ENCODE measurements around the gene ZNF627. TPM values are rescaled to one million over a fixed set of nuclear protein-coding genes. Genes with fewer than 3 reads are reported as not detected.
"Not testable (repeated sequence)": the region's sequence is repeated elsewhere in the genome, so short reads cannot be mapped to it uniquely, and the experiment has no call there.

The ZNF627 gene
- total and polyA plus RNA-seq, 2 donors = 13.7 to 18.4 TPM

- H3K4me1 ChIP-seq (ENCODE audit: control insufficient read depth in 2 of 2, insufficient read depth in 2 of 2, low read length in 2 of 2) = peaks cover 0 to 25% of the 10 kb centered on the region in 2 donors
- H3K9me3 ChIP-seq (ENCODE audit: control insufficient read depth in 2 of 2, insufficient read depth in 1 of 2, low read length in 1 of 2) = no peaks in the 10 kb centered on the region
- peak in 2 of 9 donors; percentile 37 to 72 for DNase-seq (ENCODE audit: low read depth in 6 of 9, low spot score in 9 of 9)
- no peaks in the 10 kb centered on the region for H3K27me3 ChIP-seq (ENCODE audit: control insufficient read depth in 2 of 2, insufficient read depth in 1 of 2, low read length in 1 of 2)
- WGBS = 22% methylated on average over 5 of the region's 5 CpGs
- no peak overlapping the region for H3K4me3 ChIP-seq (ENCODE audit: low read length in 2 of 2)
- H3K36me3 ChIP-seq (ENCODE audit: control insufficient read depth in 2 of 2, insufficient read depth in 2 of 2, low read length in 1 of 2) = peaks cover 0 to 4% of the 10 kb centered on the region in 2 donors
- H3K27ac ChIP-seq (ENCODE audit: low read depth in 1 of 2, low read length in 1 of 2) = peak overlapping the region in 1 of 2 donors; percentile 62
Observed at GRCh38 chr19:11570039-11570462, 27.2 kb upstream of the ZNF627 start.

- not testable (repeated sequence) for H3K27ac ChIP-seq (ENCODE audit: low read depth in 1 of 2, low read length in 1 of 2); H3K4me3 ChIP-seq (ENCODE audit: low read length in 2 of 2); H3K9me3 ChIP-seq (ENCODE audit: control insufficient read depth in 2 of 2, insufficient read depth in 1 of 2, low read length in 1 of 2); H3K27me3 ChIP-seq (ENCODE audit: control insufficient read depth in 2 of 2, insufficient read depth in 1 of 2, low read length in 1 of 2); H3K36me3 ChIP-seq (ENCODE audit: control insufficient read depth in 2 of 2, insufficient read depth in 2 of 2, low read length in 1 of 2); DNase-seq (ENCODE audit: low read depth in 6 of 9, low spot score in 9 of 9)
- 88% methylated on average over 6 of the region's 6 CpGs for WGBS
- peaks cover 2 to 27% of the 10 kb centered on the region in 2 donors for H3K4me1 ChIP-seq (ENCODE audit: control insufficient read depth in 2 of 2, insufficient read depth in 2 of 2, low read length in 2 of 2)
Observed at GRCh38 chr19:11573354-11573753, 23.9 kb upstream of the ZNF627 start.

- WGBS = 88% methylated on average over 4 of the region's 4 CpGs
- not testable (repeated sequence) for DNase-seq (ENCODE audit: low read depth in 6 of 9, low spot score in 9 of 9); H3K9me3 ChIP-seq (ENCODE audit: control insufficient read depth in 2 of 2, insufficient read depth in 1 of 2, low read length in 1 of 2); H3K27ac ChIP-seq (ENCODE audit: low read depth in 1 of 2, low read length in 1 of 2); H3K27me3 ChIP-seq (ENCODE audit: control insufficient read depth in 2 of 2, insufficient read depth in 1 of 2, low read length in 1 of 2); H3K36me3 ChIP-seq (ENCODE audit: control insufficient read depth in 2 of 2, insufficient read depth in 2 of 2, low read length in 1 of 2); H3K4me3 ChIP-seq (ENCODE audit: low read length in 2 of 2)
- peaks cover 7 to 29% of the 10 kb centered on the region in 2 donors for H3K4me1 ChIP-seq (ENCODE audit: control insufficient read depth in 2 of 2, insufficient read depth in 2 of 2, low read length in 2 of 2)
Observed at GRCh38 chr19:11573763-11574162, 23.5 kb upstream of the ZNF627 start.

- H3K9me3 ChIP-seq (ENCODE audit: control insufficient read depth in 2 of 2, insufficient read depth in 1 of 2, low read length in 1 of 2) = no peaks in the 10 kb centered on the region
- H3K4me1 ChIP-seq (ENCODE audit: control insufficient read depth in 2 of 2, insufficient read depth in 2 of 2, low read length in 2 of 2) = peaks cover 10 to 25% of the 10 kb centered on the region in 2 donors
- DNase-seq (ENCODE audit: low read depth in 6 of 9, low spot score in 9 of 9) = no peak
- WGBS = 73% methylated on average over 9 of the region's 9 CpGs
- peaks cover 0 to 7% of the 10 kb centered on the region in 2 donors for H3K27me3 ChIP-seq (ENCODE audit: control insufficient read depth in 2 of 2, insufficient read depth in 1 of 2, low read length in 1 of 2)
- no peak overlapping the region for H3K4me3 ChIP-seq (ENCODE audit: low read length in 2 of 2)
- H3K36me3 ChIP-seq (ENCODE audit: control insufficient read depth in 2 of 2, insufficient read depth in 2 of 2, low read length in 1 of 2) = peaks cover 0 to 7% of the 10 kb centered on the region in 2 donors
- H3K27ac ChIP-seq (ENCODE audit: low read depth in 1 of 2, low read length in 1 of 2) = no peak overlapping the region
Observed at GRCh38 chr19:11574689-11575088, 22.6 kb upstream of the ZNF627 start.

GRCh38 chr19:11576227-11576626 is 21.1 kb upstream of the ZNF627 start:
- peaks cover 0 to 7% of the 10 kb centered on the region in 2 donors for H3K36me3 ChIP-seq (ENCODE audit: control insufficient read depth in 2 of 2, insufficient read depth in 2 of 2, low read length in 1 of 2)
- no peak for DNase-seq (ENCODE audit: low read depth in 6 of 9, low spot score in 9 of 9)
- H3K9me3 ChIP-seq (ENCODE audit: control insufficient read depth in 2 of 2, insufficient read depth in 1 of 2, low read length in 1 of 2) = no peaks in the 10 kb centered on the region
- no peak overlapping the region for H3K4me3 ChIP-seq (ENCODE audit: low read length in 2 of 2)
- peaks cover 0 to 7% of the 10 kb centered on the region in 2 donors for H3K27me3 ChIP-seq (ENCODE audit: control insufficient read depth in 2 of 2, insufficient read depth in 1 of 2, low read length in 1 of 2)
- no peak overlapping the region for H3K27ac ChIP-seq (ENCODE audit: low read depth in 1 of 2, low read length in 1 of 2)
- 93% methylated on average over 15 of the region's 15 CpGs for WGBS
- H3K4me1 ChIP-seq (ENCODE audit: control insufficient read depth in 2 of 2, insufficient read depth in 2 of 2, low read length in 2 of 2) = peaks cover 12 to 30% of the 10 kb centered on the region in 2 donors

- Histone ChIP-seq H3K36me3 (ENCODE audit: control insufficient read depth in 2 of 2, insufficient read depth in 2 of 2, low read length in 1 of 2) (peaks cover 0 to 7% of the 10 kb centered on the region in 2 donors), H3K9me3 (ENCODE audit: control insufficient read depth in 2 of 2, insufficient read depth in 1 of 2, low read length in 1 of 2) (no peaks in the 10 kb centered on the region), H3K27me3 (ENCODE audit: control insufficient read depth in 2 of 2, insufficient read depth in 1 of 2, low read length in 1 of 2) (peaks cover 0 to 7% of the 10 kb centered on the region in 2 donors), H3K4me3 (ENCODE audit: low read length in 2 of 2) (peak within 1 kb of the TSS; percentile 48 to 54), H3K27ac (ENCODE audit: low read depth in 1 of 2, low read length in 1 of 2) (peak within 1 kb of the TSS; percentile 49 to 62), H3K4me1 (ENCODE audit: control insufficient read depth in 2 of 2, insufficient read depth in 2 of 2, low read length in 2 of 2) (peaks cover 13 to 40% of the 10 kb centered on the region in 2 donors)
- 89% methylated on average over 18 of the region's 18 CpGs for WGBS
- DNase-seq (ENCODE audit: low read depth in 6 of 9, low spot score in 9 of 9) = no peak
Observed at GRCh38 chr19:11577451-11578257, 19.6 kb upstream of the ZNF627 start, which contains the start of gene ACP5. TSS of gene ACP5 (minus strand) at chr19:11577645. CDS start at chr19:11577317, 328 bp downstream.

- peak overlapping the region; percentile 46 to 62 for H3K27ac ChIP-seq (ENCODE audit: low read depth in 1 of 2, low read length in 1 of 2)
- H3K4me1 ChIP-seq (ENCODE audit: control insufficient read depth in 2 of 2, insufficient read depth in 2 of 2, low read length in 2 of 2) = peaks cover 13 to 40% of the 10 kb centered on the region in 2 donors
- no peaks in the 10 kb centered on the region for H3K9me3 ChIP-seq (ENCODE audit: control insufficient read depth in 2 of 2, insufficient read depth in 1 of 2, low read length in 1 of 2)
- 6% methylated on average over 62 of the region's 62 CpGs for WGBS
- H3K36me3 ChIP-seq (ENCODE audit: control insufficient read depth in 2 of 2, insufficient read depth in 2 of 2, low read length in 1 of 2) = peaks cover 0 to 7% of the 10 kb centered on the region in 2 donors
- DNase-seq (ENCODE audit: low read depth in 6 of 9, low spot score in 9 of 9) = peak in 2 of 9 donors; percentile 49 to 66
- peak overlapping the region; percentile 48 to 54 for H3K4me3 ChIP-seq (ENCODE audit: low read length in 2 of 2)
- peaks cover 0 to 7% of the 10 kb centered on the region in 2 donors for H3K27me3 ChIP-seq (ENCODE audit: control insufficient read depth in 2 of 2, insufficient read depth in 1 of 2, low read length in 1 of 2)
Observed at GRCh38 chr19:11578258-11579142, 18.8 kb upstream of the ZNF627 start.

GRCh38 chr19:11580116-11580515 is 17.2 kb upstream of the ZNF627 start:
- H3K27ac ChIP-seq (ENCODE audit: low read depth in 1 of 2, low read length in 1 of 2) = no peak overlapping the region
- 28% methylated on average over 4 of the region's 4 CpGs for WGBS
- H3K4me1 ChIP-seq (ENCODE audit: control insufficient read depth in 2 of 2, insufficient read depth in 2 of 2, low read length in 2 of 2) = peaks cover 13 to 44% of the 10 kb centered on the region in 2 donors
- no peaks in the 10 kb centered on the region for H3K9me3 ChIP-seq (ENCODE audit: control insufficient read depth in 2 of 2, insufficient read depth in 1 of 2, low read length in 1 of 2)
- no peak for DNase-seq (ENCODE audit: low read depth in 6 of 9, low spot score in 9 of 9)
- peaks cover 0 to 4% of the 10 kb centered on the region in 2 donors for H3K36me3 ChIP-seq (ENCODE audit: control insufficient read depth in 2 of 2, insufficient read depth in 2 of 2, low read length in 1 of 2)
- H3K4me3 ChIP-seq (ENCODE audit: low read length in 2 of 2) = no peak overlapping the region
- peaks cover 0 to 7% of the 10 kb centered on the region in 2 donors for H3K27me3 ChIP-seq (ENCODE audit: control insufficient read depth in 2 of 2, insufficient read depth in 1 of 2, low read length in 1 of 2)
